ENCODE results near the gene SLIT3.

DNA sequence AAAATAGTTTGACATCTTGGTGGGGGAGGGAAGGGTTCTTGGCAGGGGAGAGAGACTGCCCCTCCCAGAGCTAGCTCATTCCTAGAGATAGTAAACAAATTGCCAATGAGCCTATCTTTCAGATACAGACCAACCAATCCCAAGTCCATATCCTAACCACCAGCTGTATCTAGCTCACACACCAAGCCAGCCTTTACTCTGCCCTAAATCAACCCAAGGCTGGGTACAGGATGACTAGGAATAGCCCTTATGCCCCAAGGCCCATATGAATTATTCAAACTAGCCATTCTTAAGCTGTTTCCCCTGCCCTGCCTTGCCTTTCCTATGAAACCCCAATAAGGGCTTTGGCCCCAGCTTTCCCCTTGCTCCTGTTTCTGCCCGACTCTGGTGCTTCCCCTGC, 440.4 kb downstream of the SLIT3 start:
- TF ChIP-seq, protein P1, sequence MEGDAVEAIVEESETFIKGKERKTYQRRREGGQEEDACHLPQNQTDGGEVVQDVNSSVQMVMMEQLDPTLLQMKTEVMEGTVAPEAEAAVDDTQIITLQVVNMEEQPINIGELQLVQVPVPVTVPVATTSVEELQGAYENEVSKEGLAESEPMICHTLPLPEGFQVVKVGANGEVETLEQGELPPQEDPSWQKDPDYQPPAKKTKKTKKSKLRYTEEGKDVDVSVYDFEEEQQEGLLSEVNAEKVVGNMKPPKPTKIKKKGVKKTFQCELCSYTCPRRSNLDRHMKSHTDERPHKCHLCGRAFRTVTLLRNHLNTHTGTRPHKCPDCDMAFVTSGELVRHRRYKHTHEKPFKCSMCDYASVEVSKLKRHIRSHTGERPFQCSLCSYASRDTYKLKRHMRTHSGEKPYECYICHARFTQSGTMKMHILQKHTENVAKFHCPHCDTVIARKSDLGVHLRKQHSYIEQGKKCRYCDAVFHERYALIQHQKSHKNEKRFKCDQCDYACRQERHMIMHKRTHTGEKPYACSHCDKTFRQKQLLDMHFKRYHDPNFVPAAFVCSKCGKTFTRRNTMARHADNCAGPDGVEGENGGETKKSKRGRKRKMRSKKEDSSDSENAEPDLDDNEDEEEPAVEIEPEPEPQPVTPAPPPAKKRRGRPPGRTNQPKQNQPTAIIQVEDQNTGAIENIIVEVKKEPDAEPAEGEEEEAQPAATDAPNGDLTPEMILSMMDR (IDR thresholded peaks at IDR 0.05): no peak
- no peak for TF ChIP-seq POLR2A (IDR thresholded peaks at IDR 0.05)
